WTC11 (cell line): ENCODE measurements around the gene ZC3H12D. TPM values are rescaled to one million over a fixed set of nuclear protein-coding genes. Genes with fewer than 3 reads are reported as not detected.

ENCODE experiments used
- ATAC-seq: fragments of 200-7000 bp; cut with Tn5 transposase; 2 replicates; pipeline ENCODE4 v1.10.0; 2021; ENCODE audit warnings: mild to moderate bottlenecking, moderate library complexity
- CTCF ChIA-PET: fragments of 300-600 bp; sonication (Branson Sonifier 250); formaldehyde crosslinking; loops from one replicate; lab custom pipeline; 2021; ENCODE audit warnings: antibody characterized with exemption; lab: Charles Lee
- POLR2A ChIA-PET: fragments of 350-600 bp; sonication (Branson Sonifier 250); formaldehyde crosslinking; loops from one replicate; lab custom pipeline; 2021; ENCODE audit warnings: antibody characterized with exemption; lab: Charles Lee
- DNase-seq: peaks from one replicate; pipeline ENCODE4 v3.0.0; 2021; ENCODE audit warnings: low spot score
- H3K27ac Mint-ChIP-seq: 2 replicates; pipeline ENCODE4 v1.8.0; 2021; ENCODE audit warnings: mixed read lengths
- H3K27me3 Mint-ChIP-seq: 2 replicates; pipeline ENCODE4 v1.8.0; 2021; ENCODE audit warnings: low read depth, mild to moderate bottlenecking, moderate library complexity, mixed read lengths
- H3K36me3 Mint-ChIP-seq: 2 replicates; pipeline ENCODE4 v1.8.0; 2021; ENCODE audit warnings: mixed read lengths
- H3K4me1 Mint-ChIP-seq: 2 replicates; pipeline ENCODE4 v1.8.0; 2022; ENCODE audit warnings: mixed read lengths
- H3K4me3 Mint-ChIP-seq: 2 replicates; pipeline ENCODE4 v1.8.0; 2021; ENCODE audit warnings: mild to moderate bottlenecking, moderate library complexity, mixed read lengths
- H3K9me3 Mint-ChIP-seq: 2 replicates; pipeline ENCODE4 v1.8.0; 2021; ENCODE audit warnings: mixed read lengths
- FOXK1 ChIP-seq: sonication (generic); formaldehyde crosslinking; IDR thresholded peaks from 2 replicates; pipeline ENCODE4 v1.8.0; 2022; ENCODE audit warnings: mild to moderate bottlenecking, moderate library complexity, missing genetic modification reagents
- HMGA2 ChIP-seq: fragments of 250-450 bp; sonication (Bioruptor Pico); IDR thresholded peaks from 2 replicates; pipeline ENCODE4 v1.4.0; 2021; ENCODE audit warnings: mild to moderate bottlenecking, moderate library complexity
- IRF2 ChIP-seq: sonication (generic); formaldehyde crosslinking; IDR thresholded peaks from 2 replicates; pipeline ENCODE4 v1.8.0; 2022; ENCODE audit warnings: low read depth, missing genetic modification reagents, borderline replicate concordance
- NFYB ChIP-seq: sonication (generic); formaldehyde crosslinking; conservative IDR thresholded peaks from 2 replicates; pipeline ENCODE4 v1.8.0; 2022; ENCODE audit warnings: low read depth, missing genetic modification reagents
- OVOL2 ChIP-seq: fragments of 250-450 bp; sonication (Bioruptor Pico); IDR thresholded peaks from 2 replicates; pipeline ENCODE4 v1.9.0; 2021; ENCODE audit warnings: mild to moderate bottlenecking, borderline replicate concordance
- PREB ChIP-seq: sonication (generic); formaldehyde crosslinking; IDR thresholded peaks from 2 replicates; pipeline ENCODE4 v1.8.1; 2022; ENCODE audit warnings: mild to moderate bottlenecking, missing genetic modification reagents, moderate library complexity, borderline replicate concordance
- SMAD3 ChIP-seq: sonication (generic); formaldehyde crosslinking; IDR thresholded peaks from 2 replicates; pipeline ENCODE4 v1.8.0; 2022; ENCODE audit warnings: missing genetic modification reagents, mild to moderate bottlenecking, borderline replicate concordance
- SP1 ChIP-seq: sonication (generic); formaldehyde crosslinking; conservative IDR thresholded peaks from 2 replicates; pipeline ENCODE4 v1.8.1; 2022; ENCODE audit warnings: missing genetic modification reagents
- ZBTB21 ChIP-seq: sonication (generic); formaldehyde crosslinking; IDR thresholded peaks from 2 replicates; pipeline ENCODE4 v1.8.1; 2023; ENCODE audit warnings: mild to moderate bottlenecking, missing genetic modification reagents, borderline replicate concordance
- ZNF121 ChIP-seq: sonication (generic); formaldehyde crosslinking; IDR thresholded peaks from 2 replicates; pipeline ENCODE4 v1.8.0; 2023; ENCODE audit warnings: missing genetic modification reagents
- ZNF232 ChIP-seq: sonication (generic); formaldehyde crosslinking; IDR thresholded peaks from 2 replicates; pipeline ENCODE4 v1.8.0; 2022; ENCODE audit warnings: mild to moderate bottlenecking, missing genetic modification reagents
- ZNF317 ChIP-seq: sonication (generic); formaldehyde crosslinking; IDR thresholded peaks from 2 replicates; pipeline ENCODE4 v1.8.1; 2023; ENCODE audit warnings: low read depth, mild to moderate bottlenecking, moderate library complexity, missing genetic modification reagents, borderline replicate concordance
- ZNF512 ChIP-seq: sonication (generic); formaldehyde crosslinking; IDR thresholded peaks from 2 replicates; pipeline ENCODE4 v1.8.1; 2022; ENCODE audit warnings: missing genetic modification reagents, borderline replicate concordance
- total RNA-seq: library from RNA; stranded (reverse); gene quantifications from 3 replicates; pipeline ENCODE4 v1.2.3, GENCODE V29; 2021
- TF ChIP-seq, protein P1 (sequence below): sonication (generic); formaldehyde crosslinking; IDR thresholded peaks from 2 replicates; pipeline ENCODE4 v1.8.0; 2022; ENCODE audit warnings: mild to moderate bottlenecking, missing genetic modification reagents
- TF ChIP-seq, protein P2 (sequence below): fragments of 250-450 bp; sonication (Bioruptor Pico); IDR thresholded peaks from 2 replicates; pipeline ENCODE4 v1.9.0; 2021; ENCODE audit warnings: mild to moderate bottlenecking, borderline replicate concordance
- TF ChIP-seq, protein P3 (sequence below): fragments of 250-450 bp; sonication (Bioruptor Pico); IDR thresholded peaks from 2 replicates; pipeline ENCODE4 v1.8.0; 2021; ENCODE audit warnings: mild to moderate bottlenecking

ZC3H12D gene
- total RNA-seq, 1 experiment from 2014 or later = 0.13 TPM

- TF ChIP-seq ZNF232 (CRISPR knock-in tag) = no peak
These were observed 29.1 kb upstream of the ZC3H12D start (continued) for GRCh38 chr6:149513915-149514314.

GRCh38 chr6:149510793-149511512 lies 26.1 kb upstream of the ZC3H12D start:
- Mint-ChIP-seq H3K27me3 (no peaks in the 10 kb centered on the region), H3K4me3 (no peak overlapping the region), H3K9me3 (no peaks in the 10 kb centered on the region), H3K27ac (peak overlapping the region; percentile 42; the same call in 1 of the 2 replicates)
- ChIA-PET CTCF (interaction anchor here (0.6 kb wide), 1 partner anchor 1320 kb away, joined by 3 read pairs; no protein-coding TSS in a partner anchor), POLR2A (no interaction called here)
- DNase-seq = no peak
- no peak for TF ChIP-seq ZNF121 (CRISPR knock-in tag)
- no peak for TF ChIP-seq SMAD3 (CRISPR knock-in tag)
- TF ChIP-seq, all 79 proteins: peak for 0
- peaks cover 14% of the 10 kb centered on the region for H3K4me1 Mint-ChIP-seq
- H3K36me3 Mint-ChIP-seq = peaks cover 4% of the 10 kb centered on the region; the same call in 1 of the 2 replicates
- no peak for ATAC-seq

GRCh38 chr6:149508485-149508884 lies 23.7 kb upstream of the ZC3H12D start:
- peaks cover 14% of the 10 kb centered on the region for H3K4me1 Mint-ChIP-seq
- TF ChIP-seq, protein P1, sequence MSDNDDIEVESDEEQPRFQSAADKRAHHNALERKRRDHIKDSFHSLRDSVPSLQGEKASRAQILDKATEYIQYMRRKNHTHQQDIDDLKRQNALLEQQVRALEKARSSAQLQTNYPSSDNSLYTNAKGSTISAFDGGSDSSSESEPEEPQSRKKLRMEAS (CRISPR knock-in tag) = no peak
- no peak for TF ChIP-seq PREB
- TF ChIP-seq ZNF512 (CRISPR knock-in tag) = no peak
- TF ChIP-seq HMGA2 (CRISPR knock-in tag) = no peak
- no peak for TF ChIP-seq IRF2 (CRISPR knock-in tag)
- TF ChIP-seq SP1 (CRISPR knock-in tag) = no peak
- no peak for TF ChIP-seq OVOL2
- TF ChIP-seq ZNF317 (CRISPR knock-in tag) = no peak
- TF ChIP-seq, protein P2, sequence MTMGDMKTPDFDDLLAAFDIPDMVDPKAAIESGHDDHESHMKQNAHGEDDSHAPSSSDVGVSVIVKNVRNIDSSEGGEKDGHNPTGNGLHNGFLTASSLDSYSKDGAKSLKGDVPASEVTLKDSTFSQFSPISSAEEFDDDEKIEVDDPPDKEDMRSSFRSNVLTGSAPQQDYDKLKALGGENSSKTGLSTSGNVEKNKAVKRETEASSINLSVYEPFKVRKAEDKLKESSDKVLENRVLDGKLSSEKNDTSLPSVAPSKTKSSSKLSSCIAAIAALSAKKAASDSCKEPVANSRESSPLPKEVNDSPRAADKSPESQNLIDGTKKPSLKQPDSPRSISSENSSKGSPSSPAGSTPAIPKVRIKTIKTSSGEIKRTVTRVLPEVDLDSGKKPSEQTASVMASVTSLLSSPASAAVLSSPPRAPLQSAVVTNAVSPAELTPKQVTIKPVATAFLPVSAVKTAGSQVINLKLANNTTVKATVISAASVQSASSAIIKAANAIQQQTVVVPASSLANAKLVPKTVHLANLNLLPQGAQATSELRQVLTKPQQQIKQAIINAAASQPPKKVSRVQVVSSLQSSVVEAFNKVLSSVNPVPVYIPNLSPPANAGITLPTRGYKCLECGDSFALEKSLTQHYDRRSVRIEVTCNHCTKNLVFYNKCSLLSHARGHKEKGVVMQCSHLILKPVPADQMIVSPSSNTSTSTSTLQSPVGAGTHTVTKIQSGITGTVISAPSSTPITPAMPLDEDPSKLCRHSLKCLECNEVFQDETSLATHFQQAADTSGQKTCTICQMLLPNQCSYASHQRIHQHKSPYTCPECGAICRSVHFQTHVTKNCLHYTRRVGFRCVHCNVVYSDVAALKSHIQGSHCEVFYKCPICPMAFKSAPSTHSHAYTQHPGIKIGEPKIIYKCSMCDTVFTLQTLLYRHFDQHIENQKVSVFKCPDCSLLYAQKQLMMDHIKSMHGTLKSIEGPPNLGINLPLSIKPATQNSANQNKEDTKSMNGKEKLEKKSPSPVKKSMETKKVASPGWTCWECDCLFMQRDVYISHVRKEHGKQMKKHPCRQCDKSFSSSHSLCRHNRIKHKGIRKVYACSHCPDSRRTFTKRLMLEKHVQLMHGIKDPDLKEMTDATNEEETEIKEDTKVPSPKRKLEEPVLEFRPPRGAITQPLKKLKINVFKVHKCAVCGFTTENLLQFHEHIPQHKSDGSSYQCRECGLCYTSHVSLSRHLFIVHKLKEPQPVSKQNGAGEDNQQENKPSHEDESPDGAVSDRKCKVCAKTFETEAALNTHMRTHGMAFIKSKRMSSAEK (CRISPR knock-in tag) = no peak
- TF ChIP-seq NFYB (CRISPR knock-in tag) = no peak
- TF ChIP-seq, protein P3, sequence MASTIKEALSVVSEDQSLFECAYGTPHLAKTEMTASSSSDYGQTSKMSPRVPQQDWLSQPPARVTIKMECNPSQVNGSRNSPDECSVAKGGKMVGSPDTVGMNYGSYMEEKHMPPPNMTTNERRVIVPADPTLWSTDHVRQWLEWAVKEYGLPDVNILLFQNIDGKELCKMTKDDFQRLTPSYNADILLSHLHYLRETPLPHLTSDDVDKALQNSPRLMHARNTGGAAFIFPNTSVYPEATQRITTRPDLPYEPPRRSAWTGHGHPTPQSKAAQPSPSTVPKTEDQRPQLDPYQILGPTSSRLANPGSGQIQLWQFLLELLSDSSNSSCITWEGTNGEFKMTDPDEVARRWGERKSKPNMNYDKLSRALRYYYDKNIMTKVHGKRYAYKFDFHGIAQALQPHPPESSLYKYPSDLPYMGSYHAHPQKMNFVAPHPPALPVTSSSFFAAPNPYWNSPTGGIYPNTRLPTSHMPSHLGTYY (CRISPR knock-in tag) = no peak
- TF ChIP-seq FOXK1 (CRISPR knock-in tag) = no peak
- no peak for TF ChIP-seq ZBTB21 (CRISPR knock-in tag)
- TF ChIP-seq, all 79 proteins: peak for 0
- POLR2A ChIA-PET = no interaction called here
- no peak for DNase-seq
- CTCF ChIA-PET = interaction anchor here (0.6 kb wide), 1 partner anchor 13 kb away, joined by 3 read pairs; no protein-coding TSS in a partner anchor
- H3K27me3 Mint-ChIP-seq = no peaks in the 10 kb centered on the region
- H3K9me3 Mint-ChIP-seq = no peaks in the 10 kb centered on the region
- ATAC-seq = no peak
- H3K4me3 Mint-ChIP-seq = no peak overlapping the region
- H3K36me3 Mint-ChIP-seq = peaks cover 8% of the 10 kb centered on the region; the same call in 1 of the 2 replicates
- H3K27ac Mint-ChIP-seq = 0 out of 2 replicates have a peak overlapping the region, but pooled peaks have one; percentile 2
